Measurements from ENCODE around the gene SPTBN1. TPM values are rescaled to one million over a fixed set of nuclear protein-coding genes. Genes with fewer than 3 reads are reported as not detected.

The SPTBN1 gene
- total and polyA plus RNA-seq, 2 of the 4 experiments (the other 2 are of a cell fraction): 49.1 to 241 TPM

GRCh38 chr2:54585136-54585733 lies 129.1 kb downstream of the SPTBN1 start:
- H3K23ac ChIP-seq (ENCODE audit: low read depth, low read length): no peak overlapping the region
- peaks cover 9% of the 10 kb centered on the region for H3K9me1 ChIP-seq (ENCODE audit: insufficient read depth, low read length)
- no peak overlapping the region for H2AK9ac ChIP-seq (replicated peaks; ENCODE audit: low read depth, low read length, poor library complexity)
- peaks cover 2% of the 10 kb centered on the region; the same call in 1 of the 2 replicates for H3K36me3 ChIP-seq (ENCODE audit: control insufficient read depth, insufficient read depth, low read length)
- ChIA-PET POLR2A (ENCODE audit: unreplicated experiment) (no interaction called here), CTCF (no interaction called here)
- in situ Hi-C loops (cut with MboI; ENCODE audit: low sequenced_read_pairs) (no loop called here), intact Hi-C loops (cut with micrococcal nuclease) (no loop called here), dilution Hi-C loops (cut with HindIII; ENCODE audit: low sequenced_read_pairs, unreplicated experiment) (no loop called here)
- no peak overlapping the region for H3K27ac ChIP-seq (ENCODE audit: insufficient read depth, low read length)
- peaks cover 9% of the 10 kb centered on the region; the same call in 1 of the 2 replicates for H4K20me1 ChIP-seq (ENCODE audit: insufficient read depth, low read length)
- no peak overlapping the region for H3K56ac ChIP-seq (ENCODE audit: extremely low read depth, insufficient read depth, low read length)
- no peak overlapping the region for H4K8ac ChIP-seq (ENCODE audit: low read depth in 2 of 2, low read length in 2 of 2)
- H2BK120ac ChIP-seq (ENCODE audit: low read depth, low read length): no peak overlapping the region
- no peaks in the 10 kb centered on the region for H3K9me3 ChIP-seq (ENCODE audit: control insufficient read depth, insufficient read depth, low read length)
- no peak overlapping the region for H2AK5ac ChIP-seq (ENCODE audit: low read depth, low read length)
- no peak overlapping the region for H2BK20ac ChIP-seq (ENCODE audit: low read depth, low read length)
- no peak overlapping the region for H3K4ac ChIP-seq (ENCODE audit: low read depth, low read length)
- peaks cover 9% of the 10 kb centered on the region for H3K4me1 ChIP-seq (ENCODE audit: control insufficient read depth, insufficient read depth, low read length)
- no peak overlapping the region for H3K14ac ChIP-seq (replicated peaks; ENCODE audit: low read depth, low read length)
- no peak overlapping the region for H3K4me2 ChIP-seq (ENCODE audit: low read depth, low read length)
- no peak overlapping the region for H2AFZ ChIP-seq (replicated peaks; ENCODE audit: low read length, poor library complexity)
- no peak overlapping the region for H4K5ac ChIP-seq (ENCODE audit: low read depth, low read length)
- no peak overlapping the region for H2BK15ac ChIP-seq (ENCODE audit: low read depth, low read length)
- no TSS peak for BruUV-seq (replicated peaks)
- DNase-seq (no peak), ATAC-seq (ENCODE audit: low read depth) (no peak)
- H3K79me1 ChIP-seq (ENCODE audit: low read depth in 1 of 2, low read length in 2 of 2): peaks cover 51 to 74% of the 10 kb centered on the region in 2 experiments
- H3K18ac ChIP-seq (ENCODE audit: low read depth, low read length): no peak overlapping the region
- TF ChIP-seq, protein P1, sequence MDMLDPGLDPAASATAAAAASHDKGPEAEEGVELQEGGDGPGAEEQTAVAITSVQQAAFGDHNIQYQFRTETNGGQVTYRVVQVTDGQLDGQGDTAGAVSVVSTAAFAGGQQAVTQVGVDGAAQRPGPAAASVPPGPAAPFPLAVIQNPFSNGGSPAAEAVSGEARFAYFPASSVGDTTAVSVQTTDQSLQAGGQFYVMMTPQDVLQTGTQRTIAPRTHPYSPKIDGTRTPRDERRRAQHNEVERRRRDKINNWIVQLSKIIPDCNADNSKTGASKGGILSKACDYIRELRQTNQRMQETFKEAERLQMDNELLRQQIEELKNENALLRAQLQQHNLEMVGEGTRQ (IDR thresholded peaks at IDR 0.05; ENCODE audit: low read depth, low read length): no peak
- TF ChIP-seq RAD21 (IDR thresholded peaks at IDR 0.05; ENCODE audit: low read length) (no peak), RFX5 (IDR thresholded peaks at IDR 0.05; ENCODE audit: low read depth, low read length) (no peak), CHD1 (IDR thresholded peaks at IDR 0.05; ENCODE audit: low read depth, low read length) (no peak), CEBPB (IDR thresholded peaks at IDR 0.05; ENCODE audit: low read depth, low read length) (no peak), NFE2L2 (IDR thresholded peaks at IDR 0.05; ENCODE audit: low read depth, low read length) (no peak), MAFK (IDR thresholded peaks at IDR 0.05; ENCODE audit: low read depth, low read length) (no peak), ELK1 (IDR thresholded peaks at IDR 0.05; ENCODE audit: borderline replicate concordance, low read depth, low read length) (no peak), BHLHE40 (IDR thresholded peaks at IDR 0.05; ENCODE audit: low read depth, low read length) (no peak), MAZ (IDR thresholded peaks at IDR 0.05; ENCODE audit: borderline replicate concordance, low read depth, low read length) (no peak)
- H2BK5ac ChIP-seq (ENCODE audit: low read depth, low read length, poor library complexity, severe bottlenecking): no peak overlapping the region
- H3K27me3 ChIP-seq (ENCODE audit: control insufficient read depth, insufficient read depth, low read length): no peaks in the 10 kb centered on the region
- no peak overlapping the region for H3K9ac ChIP-seq (ENCODE audit: low read depth, low read length)
- no peak overlapping the region for H3K4me3 ChIP-seq (ENCODE audit: insufficient read depth, low read depth, low read length)
- no peak overlapping the region for H4K91ac ChIP-seq (ENCODE audit: insufficient read depth, low read depth, low read length)

Measured in IMR-90 (cell line).